ENCODE results near the gene MTOR. TPM values are rescaled to one million over a fixed set of nuclear protein-coding genes. Genes with fewer than 3 reads are reported as not detected.
"Not testable (repeated sequence)": the region's sequence is repeated elsewhere in the genome, so short reads cannot be mapped to it uniquely, and the experiment has no call there.

The MTOR gene
- total and polyA plus RNA-seq, 2 donors, result 25.2 to 31.3 TPM

GRCh38 chr1:11170102-11170501 lies 92.2 kb downstream of the MTOR start:
- 98% methylated on average over 2 of the region's 2 CpGs for WGBS
- Histone ChIP-seq H3K27ac (ENCODE audit: low read depth in 1 of 2, low read length in 1 of 2) (no peak overlapping the region), H3K4me3 (ENCODE audit: low read length in 2 of 2) (no peak overlapping the region), H3K4me1 (ENCODE audit: control insufficient read depth in 2 of 2, insufficient read depth in 2 of 2, low read length in 2 of 2) (no peaks in the 10 kb centered on the region), H3K27me3 (ENCODE audit: control insufficient read depth in 2 of 2, insufficient read depth in 1 of 2, low read length in 1 of 2) (no peaks in the 10 kb centered on the region), H3K9me3 (ENCODE audit: control insufficient read depth in 2 of 2, insufficient read depth in 1 of 2, low read length in 1 of 2) (no peaks in the 10 kb centered on the region), H3K36me3 (ENCODE audit: control insufficient read depth in 2 of 2, insufficient read depth in 2 of 2, low read length in 1 of 2) (peaks cover 5% of the 10 kb centered on the region in 2 donors)
- DNase-seq (ENCODE audit: low read depth in 6 of 9, low spot score in 9 of 9), result no peak

- DNase-seq (ENCODE audit: low read depth in 6 of 9, low spot score in 9 of 9), result no peak
- Histone ChIP-seq H3K4me3 (ENCODE audit: low read length in 2 of 2) (no peak overlapping the region), H3K36me3 (ENCODE audit: control insufficient read depth in 2 of 2, insufficient read depth in 2 of 2, low read length in 1 of 2) (peaks cover 5% of the 10 kb centered on the region in 2 donors), H3K27me3 (ENCODE audit: control insufficient read depth in 2 of 2, insufficient read depth in 1 of 2, low read length in 1 of 2) (no peaks in the 10 kb centered on the region), H3K27ac (ENCODE audit: low read depth in 1 of 2, low read length in 1 of 2) (no peak overlapping the region), H3K4me1 (ENCODE audit: control insufficient read depth in 2 of 2, insufficient read depth in 2 of 2, low read length in 2 of 2) (no peaks in the 10 kb centered on the region), H3K9me3 (ENCODE audit: control insufficient read depth in 2 of 2, insufficient read depth in 1 of 2, low read length in 1 of 2) (no peaks in the 10 kb centered on the region)
- 92% methylated on average over 3 of the region's 3 CpGs for WGBS
Measured at GRCh38 chr1:11169202-11169601, 93.1 kb downstream of the MTOR start.

- DNase-seq (ENCODE audit: low read depth in 6 of 9, low spot score in 9 of 9), result no peak
- 92% methylated on average over 1 of the region's 1 CpG for WGBS
- peaks cover 5% of the 10 kb centered on the region in 2 donors for H3K36me3 ChIP-seq (ENCODE audit: control insufficient read depth in 2 of 2, insufficient read depth in 2 of 2, low read length in 1 of 2)
Measured at GRCh38 chr1:11168731-11169130, 93.6 kb downstream of the MTOR start.

GRCh38 chr1:11166744-11167143 lies 95.6 kb downstream of the MTOR start:
- H3K4me1 ChIP-seq (ENCODE audit: control insufficient read depth in 2 of 2, insufficient read depth in 2 of 2, low read length in 2 of 2); H3K9me3 ChIP-seq (ENCODE audit: control insufficient read depth in 2 of 2, insufficient read depth in 1 of 2, low read length in 1 of 2); H3K36me3 ChIP-seq (ENCODE audit: control insufficient read depth in 2 of 2, insufficient read depth in 2 of 2, low read length in 1 of 2); H3K4me3 ChIP-seq (ENCODE audit: low read length in 2 of 2); DNase-seq (ENCODE audit: low read depth in 6 of 9, low spot score in 9 of 9); H3K27me3 ChIP-seq (ENCODE audit: control insufficient read depth in 2 of 2, insufficient read depth in 1 of 2, low read length in 1 of 2); H3K27ac ChIP-seq (ENCODE audit: low read depth in 1 of 2, low read length in 1 of 2): not testable (repeated sequence)
- 98% methylated on average over 5 of the region's 5 CpGs for WGBS

More at GRCh38 chr1:11168731-11169130, 93.6 kb downstream of the MTOR start:
- no peaks in the 10 kb centered on the region for H3K27me3 ChIP-seq (ENCODE audit: control insufficient read depth in 2 of 2, insufficient read depth in 1 of 2, low read length in 1 of 2)
- H3K9me3 ChIP-seq (ENCODE audit: control insufficient read depth in 2 of 2, insufficient read depth in 1 of 2, low read length in 1 of 2), result no peaks in the 10 kb centered on the region
- H3K27ac ChIP-seq (ENCODE audit: low read depth in 1 of 2, low read length in 1 of 2), result no peak overlapping the region
- no peaks in the 10 kb centered on the region for H3K4me1 ChIP-seq (ENCODE audit: control insufficient read depth in 2 of 2, insufficient read depth in 2 of 2, low read length in 2 of 2)
- no peak overlapping the region for H3K4me3 ChIP-seq (ENCODE audit: low read length in 2 of 2)

DNA sequence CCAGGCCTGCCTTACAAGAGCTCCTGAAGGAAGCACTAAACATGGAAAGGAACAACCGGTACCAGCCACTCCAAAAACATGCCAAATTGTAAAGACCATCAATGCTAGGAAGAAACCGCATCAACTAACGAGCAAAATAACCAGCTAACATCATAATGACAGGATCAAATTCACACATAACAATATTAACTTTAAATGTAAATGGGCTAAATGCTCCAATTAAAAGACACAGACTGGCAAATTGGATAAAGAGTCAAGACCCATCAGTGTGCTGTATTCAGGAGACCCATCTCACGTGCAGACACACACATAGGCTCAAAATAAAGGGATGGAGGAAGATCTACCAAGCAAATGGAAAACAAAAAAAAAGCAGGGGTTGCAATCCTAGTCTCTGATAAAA lies 99.6 kb downstream of the MTOR start:
- not testable (repeated sequence) for H3K4me3 ChIP-seq (ENCODE audit: low read length in 2 of 2); H3K4me1 ChIP-seq (ENCODE audit: control insufficient read depth in 2 of 2, insufficient read depth in 2 of 2, low read length in 2 of 2); H3K27me3 ChIP-seq (ENCODE audit: control insufficient read depth in 2 of 2, insufficient read depth in 1 of 2, low read length in 1 of 2); H3K27ac ChIP-seq (ENCODE audit: low read depth in 1 of 2, low read length in 1 of 2); DNase-seq (ENCODE audit: low read depth in 6 of 9, low spot score in 9 of 9); H3K36me3 ChIP-seq (ENCODE audit: control insufficient read depth in 2 of 2, insufficient read depth in 2 of 2, low read length in 1 of 2); H3K9me3 ChIP-seq (ENCODE audit: control insufficient read depth in 2 of 2, insufficient read depth in 1 of 2, low read length in 1 of 2)
- WGBS, result 98% methylated on average over 4 of the region's 4 CpGs

- Histone ChIP-seq H3K27me3 (ENCODE audit: control insufficient read depth in 2 of 2, insufficient read depth in 1 of 2, low read length in 1 of 2) (no peaks in the 10 kb centered on the region), H3K36me3 (ENCODE audit: control insufficient read depth in 2 of 2, insufficient read depth in 2 of 2, low read length in 1 of 2) (peaks cover 27% of the 10 kb centered on the region in 2 donors), H3K4me1 (ENCODE audit: control insufficient read depth in 2 of 2, insufficient read depth in 2 of 2, low read length in 2 of 2) (peaks cover 0 to 3% of the 10 kb centered on the region in 2 donors), H3K4me3 (ENCODE audit: low read length in 2 of 2) (no peak overlapping the region), H3K27ac (ENCODE audit: low read depth in 1 of 2, low read length in 1 of 2) (no peak overlapping the region), H3K9me3 (ENCODE audit: control insufficient read depth in 2 of 2, insufficient read depth in 1 of 2, low read length in 1 of 2) (no peaks in the 10 kb centered on the region)
- no peak for DNase-seq (ENCODE audit: low read depth in 6 of 9, low spot score in 9 of 9)
- WGBS, result 93% methylated on average over 3 of the region's 3 CpGs
Measured at GRCh38 chr1:11158720-11159321, 103.5 kb downstream of the MTOR start.

GRCh38 chr1:11158291-11158690 lies 104.1 kb downstream of the MTOR start:
- H3K27ac ChIP-seq (ENCODE audit: low read depth in 1 of 2, low read length in 1 of 2), result no peak overlapping the region
- peaks cover 0 to 3% of the 10 kb centered on the region in 2 donors for H3K4me1 ChIP-seq (ENCODE audit: control insufficient read depth in 2 of 2, insufficient read depth in 2 of 2, low read length in 2 of 2)
- 96% methylated on average over 3 of the region's 3 CpGs for WGBS
- H3K36me3 ChIP-seq (ENCODE audit: control insufficient read depth in 2 of 2, insufficient read depth in 2 of 2, low read length in 1 of 2), result peaks cover 27 to 32% of the 10 kb centered on the region in 2 donors
- no peaks in the 10 kb centered on the region for H3K9me3 ChIP-seq (ENCODE audit: control insufficient read depth in 2 of 2, insufficient read depth in 1 of 2, low read length in 1 of 2)
- no peaks in the 10 kb centered on the region for H3K27me3 ChIP-seq (ENCODE audit: control insufficient read depth in 2 of 2, insufficient read depth in 1 of 2, low read length in 1 of 2)
- DNase-seq (ENCODE audit: low read depth in 6 of 9, low spot score in 9 of 9), result no peak
- H3K4me3 ChIP-seq (ENCODE audit: low read length in 2 of 2), result no peak overlapping the region

- Histone ChIP-seq H3K9me3 (ENCODE audit: control insufficient read depth in 2 of 2, insufficient read depth in 1 of 2, low read length in 1 of 2) (no peaks in the 10 kb centered on the region), H3K4me1 (ENCODE audit: control insufficient read depth in 2 of 2, insufficient read depth in 2 of 2, low read length in 2 of 2) (peaks cover 0 to 3% of the 10 kb centered on the region in 2 donors), H3K27ac (ENCODE audit: low read depth in 1 of 2, low read length in 1 of 2) (no peak overlapping the region), H3K36me3 (ENCODE audit: control insufficient read depth in 2 of 2, insufficient read depth in 2 of 2, low read length in 1 of 2) (peaks cover 30 to 35% of the 10 kb centered on the region in 2 donors), H3K4me3 (ENCODE audit: low read length in 2 of 2) (no peak overlapping the region), H3K27me3 (ENCODE audit: control insufficient read depth in 2 of 2, insufficient read depth in 1 of 2, low read length in 1 of 2) (no peaks in the 10 kb centered on the region)
- DNase-seq (ENCODE audit: low read depth in 6 of 9, low spot score in 9 of 9), result no peak
- 76% methylated on average over 2 of the region's 2 CpGs for WGBS
Measured at GRCh38 chr1:11157867-11158266, 104.5 kb downstream of the MTOR start.

GRCh38 chr1:11157394-11157793 lies 105.0 kb downstream of the MTOR start:
- Histone ChIP-seq H3K27ac (ENCODE audit: low read depth in 1 of 2, low read length in 1 of 2) (no peak overlapping the region), H3K4me3 (ENCODE audit: low read length in 2 of 2) (no peak overlapping the region), H3K36me3 (ENCODE audit: control insufficient read depth in 2 of 2, insufficient read depth in 2 of 2, low read length in 1 of 2) (peaks cover 31 to 38% of the 10 kb centered on the region in 2 donors), H3K4me1 (ENCODE audit: control insufficient read depth in 2 of 2, insufficient read depth in 2 of 2, low read length in 2 of 2) (peaks cover 0 to 3% of the 10 kb centered on the region in 2 donors), H3K9me3 (ENCODE audit: control insufficient read depth in 2 of 2, insufficient read depth in 1 of 2, low read length in 1 of 2) (no peaks in the 10 kb centered on the region), H3K27me3 (ENCODE audit: control insufficient read depth in 2 of 2, insufficient read depth in 1 of 2, low read length in 1 of 2) (no peaks in the 10 kb centered on the region)
- 88% methylated on average over 8 of the region's 8 CpGs for WGBS
- no peak for DNase-seq (ENCODE audit: low read depth in 6 of 9, low spot score in 9 of 9)

All from thymus (tissue), 11 donors.